Measurements from ENCODE around the gene SACM1L.
A peak's percentile ranks its signal among the peaks of the same experiment; 100 is the strongest.
"Not testable (repeated sequence)": the region's sequence is repeated elsewhere in the genome, so short reads cannot be mapped to it uniquely, and the experiment has no call there.

SACM1L gene

DNA sequence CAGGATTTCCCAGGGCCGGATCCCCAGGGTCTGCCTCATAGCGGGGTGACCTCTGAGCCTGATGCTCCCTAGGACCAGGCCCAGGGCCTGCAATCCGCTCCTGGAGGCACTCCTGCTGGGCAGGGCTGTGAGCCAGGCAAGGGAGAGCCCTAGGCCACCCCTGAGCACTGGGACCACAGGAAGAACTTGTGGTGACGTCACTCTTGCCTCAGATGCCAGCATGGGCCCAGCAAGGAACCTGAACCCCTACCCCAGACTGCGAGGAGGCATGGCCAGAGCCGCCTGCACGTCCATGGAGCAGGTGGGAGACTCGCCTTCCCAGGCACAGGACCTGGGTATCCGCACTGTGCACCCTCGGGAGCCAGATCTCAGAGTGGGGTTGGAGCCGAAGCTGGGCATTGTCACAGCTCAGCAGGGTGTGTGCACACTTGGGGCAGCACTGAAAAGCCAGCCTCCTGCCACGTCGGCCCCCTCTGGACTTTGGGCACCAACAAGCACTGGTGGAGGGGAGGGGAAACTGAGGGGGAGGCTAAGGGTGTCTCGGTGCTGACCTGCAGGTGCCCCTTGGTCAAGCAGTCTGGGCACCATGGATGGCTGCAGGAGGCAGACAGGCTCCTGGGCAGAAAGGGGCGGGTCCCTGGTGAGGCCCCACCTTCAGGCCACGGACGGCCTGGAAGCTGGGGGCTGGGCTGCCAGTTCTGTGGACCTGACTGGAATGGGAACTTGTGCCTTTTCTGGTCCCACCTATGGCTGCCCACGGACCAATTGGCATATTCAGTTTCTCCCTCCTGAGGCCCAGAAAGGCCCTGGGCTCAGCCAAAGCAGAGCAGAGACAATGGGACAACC is 57.8 kb downstream of the SACM1L start:
- DNase-seq, result no peak

DNA sequence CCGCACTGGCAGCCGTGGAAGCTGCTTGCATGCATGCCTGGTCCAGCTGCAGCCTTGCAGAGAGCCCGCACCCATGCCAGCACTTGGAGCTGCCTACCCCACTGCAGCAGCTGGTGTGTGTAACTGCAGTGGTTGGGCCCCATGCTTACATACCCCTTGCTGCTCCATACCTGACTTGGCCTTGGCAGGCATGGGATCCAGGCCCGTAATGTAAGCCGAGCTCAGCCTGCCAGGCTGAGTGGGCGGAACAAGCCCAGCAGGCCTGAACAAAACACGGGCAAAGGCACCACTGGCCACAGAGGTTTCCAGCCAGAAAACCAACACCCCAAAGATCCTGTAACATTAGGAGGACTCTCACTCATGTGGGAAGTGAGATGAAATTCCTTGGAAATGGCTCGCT is 58.9 kb downstream of the SACM1L start:
- DNase-seq, result no peak

- DNase-seq, result not testable (repeated sequence)
Observed at GRCh38 chr3:45749036-45749600, 59.9 kb downstream of the SACM1L start.

- DNase-seq, result no peak
Observed at GRCh38 chr3:45749880-45750279, 60.7 kb downstream of the SACM1L start.

DNA sequence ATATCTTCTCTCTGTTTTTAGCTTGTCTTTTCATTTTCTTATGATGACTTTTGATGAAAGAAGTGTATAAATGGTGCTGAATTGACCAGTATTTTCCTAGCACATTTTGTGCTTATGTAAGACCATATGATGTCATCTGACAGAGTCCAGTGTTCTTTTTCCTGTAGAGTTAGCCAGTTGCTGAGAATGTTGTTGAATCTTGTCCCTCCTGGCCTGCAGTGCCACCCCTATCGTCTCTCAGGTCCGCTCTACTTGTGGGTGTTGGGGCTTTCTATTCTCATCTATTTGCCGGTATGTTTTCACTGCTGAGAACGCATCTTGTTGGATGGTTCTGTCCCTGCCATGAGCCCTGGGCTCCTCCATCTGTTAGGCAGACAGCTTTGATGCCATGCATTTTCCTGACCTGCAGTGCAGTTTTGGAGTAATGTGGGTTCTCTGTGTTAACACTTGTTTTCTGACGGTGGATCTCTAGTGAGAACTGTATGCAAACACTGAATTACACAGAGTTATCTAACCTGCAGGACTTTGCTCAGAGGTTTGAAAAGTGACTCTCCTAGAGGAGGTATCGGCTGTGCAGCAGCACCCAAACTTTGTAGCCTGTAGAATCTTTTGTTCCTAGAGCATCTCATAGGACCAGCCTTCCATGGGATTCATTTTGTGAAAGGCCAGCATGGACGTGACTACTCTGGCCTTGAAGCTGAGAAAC is 62.5 kb downstream of the SACM1L start:
- DNase-seq, result no peak

DNA sequence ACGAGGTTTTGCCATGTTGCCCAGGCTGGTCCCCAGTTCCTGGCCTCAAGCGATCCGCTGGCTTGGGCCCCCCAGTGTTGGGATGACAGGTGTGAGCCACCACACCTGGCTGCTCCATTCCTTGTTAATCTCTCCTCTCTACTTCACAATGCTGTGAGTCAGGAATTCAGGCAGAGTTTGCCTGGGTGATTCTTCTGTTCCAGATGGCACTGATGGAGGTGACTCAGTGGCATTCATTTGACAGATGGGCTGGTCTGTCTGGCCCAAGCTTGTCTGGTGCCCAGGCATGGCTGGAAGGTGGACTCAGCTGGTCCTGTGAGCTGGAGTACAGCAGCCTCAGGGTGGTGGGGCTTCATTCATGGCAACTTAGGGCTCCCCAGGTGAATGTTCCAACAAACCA is 63.9 kb downstream of the SACM1L start:
- no peak for DNase-seq

DNA sequence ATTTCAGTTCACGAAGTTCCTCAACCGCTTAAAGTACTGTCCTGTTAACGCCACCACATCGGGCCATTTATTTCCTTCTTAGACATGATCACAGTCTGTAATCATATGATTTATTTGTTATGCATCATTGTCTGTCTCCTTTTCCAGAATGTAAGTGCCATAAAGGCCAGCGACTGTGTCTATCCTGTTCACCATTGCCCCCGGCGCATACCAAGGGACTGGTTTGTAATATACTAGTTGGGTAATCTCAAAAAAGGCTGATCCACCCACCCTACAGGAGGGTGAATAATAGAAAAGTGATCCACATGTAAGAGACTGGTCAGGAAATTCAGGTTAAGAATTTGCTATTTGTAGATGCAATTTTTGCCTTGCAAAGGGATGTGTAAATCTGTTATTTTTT is 65.3 kb downstream of the SACM1L start:
- DNase-seq, result no peak

DNA sequence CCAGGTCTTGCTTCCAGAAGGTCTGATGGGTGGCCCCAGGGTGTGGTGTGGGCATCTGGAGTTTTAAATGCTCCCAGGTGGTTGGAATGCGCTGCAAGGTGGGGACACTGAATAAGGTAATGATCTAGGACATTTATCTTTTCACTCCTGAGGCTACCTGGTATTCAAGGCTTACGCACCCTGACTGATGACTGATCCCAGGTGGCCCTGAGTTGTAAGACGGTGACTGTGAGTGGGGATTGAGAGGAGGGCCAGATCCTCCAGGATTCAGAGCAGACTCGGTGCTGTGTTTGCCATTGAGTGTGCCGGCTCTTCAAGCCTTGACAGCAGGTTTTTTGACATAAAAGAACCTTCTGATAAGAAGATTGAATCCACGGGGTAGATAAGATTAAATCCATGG is 66.9 kb downstream of the SACM1L start:
- no peak for DNase-seq

GRCh38 chr3:45757141-45757540 is 67.9 kb downstream of the SACM1L start:
- DNase-seq, result not testable (repeated sequence)

- no peak for DNase-seq
Observed at GRCh38 chr3:45758871-45759270, 69.7 kb downstream of the SACM1L start.

- no peak for DNase-seq
Observed at GRCh38 chr3:45759851-45760250, 70.7 kb downstream of the SACM1L start.

DNA sequence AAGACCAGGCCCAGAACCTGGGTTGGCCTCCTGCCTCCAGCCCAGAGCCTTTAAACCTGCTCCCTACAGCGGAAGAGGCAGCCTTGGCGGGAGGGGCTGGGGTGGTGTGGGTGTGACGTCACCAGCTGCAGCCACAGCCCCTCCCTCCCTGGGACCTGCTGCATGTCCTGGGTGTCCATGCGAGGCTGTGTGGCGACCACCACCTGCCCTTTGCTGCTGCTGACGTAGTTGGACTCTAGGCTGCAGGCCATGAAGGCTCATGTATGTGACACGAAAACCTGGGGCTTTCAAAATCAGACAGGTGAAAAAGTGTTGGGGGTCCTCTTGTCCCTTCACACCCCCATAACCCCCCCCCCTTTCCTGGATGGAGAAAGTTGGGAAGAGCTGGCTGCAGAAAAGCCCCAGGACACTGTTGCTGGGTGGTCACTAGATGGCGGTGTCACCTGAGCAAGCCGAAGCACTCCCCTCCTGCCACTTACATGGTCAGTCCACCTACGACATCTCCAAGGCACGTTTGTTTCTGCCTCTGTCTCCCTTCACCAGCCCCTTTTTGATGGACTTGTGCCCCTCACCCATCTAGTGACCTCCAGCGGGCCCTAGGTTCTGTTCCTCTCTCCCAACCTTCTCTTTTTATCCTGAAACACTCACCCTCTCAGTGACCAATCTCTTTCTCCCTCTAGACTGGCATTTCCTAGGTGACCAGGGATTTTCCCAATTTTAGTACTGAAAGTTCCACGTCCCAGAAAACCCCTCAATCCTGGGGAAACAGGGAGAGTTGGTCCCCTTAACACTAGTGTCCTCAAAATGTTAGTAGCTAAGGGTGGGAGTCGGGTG is 71.9 kb downstream of the SACM1L start:
- peak; percentile 18 for DNase-seq

- DNase-seq, result no peak
Observed at GRCh38 chr3:45761831-45762230, 72.6 kb downstream of the SACM1L start.

GRCh38 chr3:45762647-45763302 is 73.6 kb downstream of the SACM1L start:
- no peak for DNase-seq

DNA sequence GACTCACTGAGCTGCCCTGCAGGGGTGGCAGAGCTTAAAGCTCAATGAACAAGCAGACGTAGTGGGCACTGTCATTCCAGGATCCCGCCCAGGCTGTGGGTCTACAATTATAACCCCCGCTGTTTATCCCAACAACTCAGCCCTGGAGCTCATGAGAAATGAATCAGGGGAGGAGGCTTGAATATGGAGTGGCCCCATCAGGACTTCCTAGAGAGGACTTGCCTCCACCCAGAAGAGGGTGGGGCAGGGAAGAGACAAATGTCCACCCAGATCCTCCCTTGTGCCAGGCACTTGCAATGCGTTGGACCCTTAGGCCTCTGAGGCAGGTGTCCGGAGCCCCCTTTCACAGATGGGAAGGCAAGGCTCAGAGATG is 74.1 kb downstream of the SACM1L start:
- DNase-seq, result no peak

DNA sequence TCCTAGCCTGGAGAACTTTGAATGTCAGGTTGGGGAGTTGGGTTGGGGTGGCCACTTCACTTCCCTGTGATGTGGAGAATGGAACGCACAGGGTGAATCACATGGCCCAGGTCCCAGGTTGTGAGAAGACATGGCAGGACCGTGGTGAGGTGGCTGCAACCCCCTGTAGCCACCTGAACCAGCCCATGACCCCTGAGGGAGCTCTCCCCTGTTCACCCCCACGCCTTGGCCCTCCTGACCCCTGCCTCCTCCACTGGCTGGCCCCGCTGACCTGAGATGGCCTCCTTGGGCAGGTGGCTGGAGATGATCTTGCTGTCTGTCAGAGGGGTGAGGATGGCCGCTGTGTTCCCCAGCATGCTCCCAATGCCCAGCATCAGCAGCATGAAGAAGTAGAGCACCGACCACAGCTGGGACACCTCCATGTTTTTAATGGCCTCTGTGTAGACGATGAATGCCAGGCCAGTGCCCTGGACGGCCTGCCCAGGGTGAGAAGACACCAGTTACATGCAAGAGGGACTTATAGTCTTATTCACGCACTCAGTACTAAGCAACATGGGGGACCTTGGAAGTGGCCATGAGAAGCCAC is 76.2 kb downstream of the SACM1L start:
- no peak for DNase-seq

DNA sequence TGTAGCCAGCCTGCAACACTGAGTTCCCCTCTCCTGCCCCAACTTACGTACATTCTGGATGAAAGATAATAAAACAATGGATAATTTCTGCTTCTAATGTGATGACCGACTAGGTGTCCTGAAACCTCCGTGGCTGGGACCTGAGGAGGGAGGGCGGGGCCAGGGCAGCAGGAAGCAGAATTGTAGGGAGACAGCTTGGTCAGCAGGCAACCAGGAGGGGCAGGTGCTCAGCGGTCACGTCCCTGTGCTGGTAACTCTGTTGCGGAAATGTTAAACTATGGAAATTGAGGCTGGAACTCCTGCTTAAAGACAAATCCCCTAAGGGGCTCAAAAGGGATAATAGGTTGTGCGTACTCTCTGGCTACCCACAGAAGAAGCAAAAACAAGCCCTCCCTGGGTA is 76.8 kb downstream of the SACM1L start:
- DNase-seq, result no peak

DNA sequence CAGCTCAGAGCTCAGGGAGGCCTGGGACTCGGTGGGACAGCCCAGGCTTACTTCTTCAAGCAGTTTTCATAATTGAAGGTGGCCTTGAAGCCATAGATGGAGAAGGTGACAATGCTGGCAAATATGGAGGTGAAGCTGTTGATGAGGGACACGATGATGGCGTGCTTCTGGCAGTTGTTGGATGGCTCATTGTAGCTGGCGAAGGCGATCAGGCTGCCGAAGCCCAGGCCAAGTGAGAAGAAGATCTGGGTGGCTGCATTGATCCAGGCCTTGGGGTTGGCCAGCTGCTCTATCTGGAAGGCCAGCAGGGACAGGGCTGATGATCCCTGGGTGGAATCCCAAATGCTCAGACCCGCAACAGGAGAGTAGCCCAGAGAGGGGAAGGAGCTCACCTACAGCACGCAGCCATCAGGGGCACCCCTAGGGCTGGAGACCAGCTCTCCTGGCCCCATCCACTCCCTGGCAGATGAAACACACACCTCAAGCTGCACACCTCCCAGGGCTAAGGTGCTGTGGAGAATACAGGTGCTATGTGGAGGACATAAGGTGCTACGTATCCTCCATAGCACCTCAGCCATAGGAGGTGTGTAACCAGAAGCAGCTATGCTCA is 82.1 kb downstream of the SACM1L start:
- DNase-seq, result no peak

DNA sequence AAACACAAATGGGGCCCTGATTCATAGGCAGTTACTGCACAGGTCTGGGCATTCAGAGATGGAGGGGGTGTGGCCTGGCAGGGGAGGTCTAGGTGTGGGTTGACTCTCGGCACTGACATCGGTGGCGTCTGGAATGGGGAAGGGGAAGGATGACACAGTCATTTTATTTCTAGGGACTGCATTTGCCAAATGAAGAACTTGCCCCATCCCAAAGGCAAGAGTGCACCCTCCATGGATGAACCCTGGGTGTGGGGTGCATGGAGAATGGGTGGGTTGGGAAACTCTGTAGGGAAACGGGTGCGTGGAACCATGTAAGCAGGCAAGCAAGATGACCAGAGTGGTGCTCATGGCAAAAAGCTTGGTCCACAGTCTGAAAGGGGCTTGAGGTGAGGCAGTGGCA is 82.6 kb downstream of the SACM1L start:
- DNase-seq, result no peak

DNA sequence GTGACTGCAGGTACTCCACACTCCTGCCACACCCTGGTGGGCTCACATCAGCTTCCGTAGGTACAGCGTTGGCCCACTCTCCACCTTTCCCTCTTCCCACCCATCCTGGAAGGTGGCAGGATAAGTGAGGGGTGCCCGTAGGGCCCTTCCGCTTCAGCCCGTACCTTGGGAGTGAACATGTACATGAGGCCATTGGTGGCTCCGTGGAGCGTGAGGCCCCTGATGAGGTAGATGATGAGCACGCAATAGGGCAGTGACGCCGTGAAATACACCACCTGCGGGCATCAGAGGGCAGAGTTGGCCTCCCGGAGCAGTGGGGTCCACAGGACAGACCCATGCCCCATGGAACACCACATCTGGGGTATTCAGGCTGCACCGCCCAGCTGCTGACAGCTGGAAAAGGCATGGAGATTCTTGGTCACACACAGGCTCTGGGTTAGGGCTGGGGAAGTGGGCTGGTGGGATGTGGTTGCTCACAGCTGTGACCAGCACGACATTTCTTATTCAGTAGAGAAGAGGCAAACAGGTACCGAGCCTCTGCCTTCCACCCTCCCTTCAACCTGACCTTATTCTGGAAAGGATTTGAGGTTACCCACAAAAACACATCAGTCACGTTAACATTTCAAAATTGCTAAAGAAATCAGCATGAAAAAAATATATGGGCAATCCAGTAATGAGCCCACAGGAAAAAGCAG is 83.3 kb downstream of the SACM1L start:
- no peak for DNase-seq

DNA sequence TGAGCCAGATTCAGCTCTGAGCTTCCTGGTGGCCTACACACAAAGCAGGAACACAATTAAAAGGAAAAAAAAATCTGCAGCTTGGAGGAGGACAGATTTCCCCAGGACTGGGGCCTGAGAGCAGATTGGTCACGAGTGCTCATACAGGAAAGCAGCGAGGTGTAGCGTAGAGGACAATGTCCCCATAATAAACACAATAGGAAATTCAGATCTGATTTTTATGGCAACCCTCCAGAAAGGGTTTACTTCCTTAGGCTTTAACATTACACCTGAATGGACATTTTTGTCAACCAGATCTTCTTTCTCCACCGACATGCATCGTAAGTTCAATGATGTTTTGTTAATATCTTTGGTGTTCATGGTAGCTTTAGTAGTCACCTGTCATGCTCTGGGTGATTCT is 83.9 kb downstream of the SACM1L start:
- no peak for DNase-seq
